Thyroid gland (tissue), 4 donors: ENCODE results near the gene C1GALT1C1L. TPM values are rescaled to one million over a fixed set of nuclear protein-coding genes. Genes with fewer than 3 reads are reported as not detected.
A peak's percentile ranks its signal among the peaks of the same experiment; 100 is the strongest.
"Not testable (repeated sequence)": the region's sequence is repeated elsewhere in the genome, so short reads cannot be mapped to it uniquely, and the experiment has no call there.

Source experiments
- DNase-seq, 2 donors: peaks; one replicate each; pipeline ENCODE4 v3.0.0-alpha.2; 2019
- H3K27ac ChIP-seq, 3 donors: fragments of 200-600 bp; sonication (generic); 1 replicate in 2 of 3; 2 replicates in 1 of 3; pipeline ENCODE4 v1.5.1; 2016 to 2019; ENCODE audit warnings: mild to moderate bottlenecking in 1 of 3, moderate library complexity in 1 of 3
- H3K27me3 ChIP-seq: fragments of 200-600 bp; sonication (generic); one replicate; pipeline ENCODE4 v1.5.1; 2019
- H3K36me3 ChIP-seq, 2 donors: fragments of 200-600 bp; sonication (generic); one replicate each; pipeline ENCODE4 v1.5.1; 2016 to 2019
- H3K4me1 ChIP-seq, 2 donors: fragments of 200-600 bp; sonication (generic); one replicate each; pipeline ENCODE4 v1.5.1; 2017 to 2019
- H3K4me3 ChIP-seq, 3 donors: fragments of 200-600 bp; sonication (generic); replicated peaks in 1 of 3; 1 replicate in 2 of 3; 2 replicates in 1 of 3; pipeline ENCODE4 v1.5.1; 2016; ENCODE audit warnings: mild to moderate bottlenecking in 1 of 3
- H3K9me3 ChIP-seq: fragments of 200-600 bp; sonication (generic); one replicate; pipeline ENCODE4 v1.5.1; 2017
- CTCF ChIP-seq, 6 experiments: fragments of 200-600 bp in 3 of 6; fragments of 450-650 bp in 3 of 6; sonication (generic) in 3 of 6; IDR thresholded peaks; one replicate each; pipeline ENCODE4 v1.5.1; 2016 to 2019; ENCODE audit warnings: antibody characterized with exemption in 6 of 6, mild to moderate bottlenecking in 2 of 6, inconsistent platforms in 1 of 6, moderate library complexity in 1 of 6
- POLR2A ChIP-seq, 2 donors: fragments of 450-650 bp; IDR thresholded peaks; one replicate each; pipeline ENCODE4 v1.6.1; 2017; ENCODE audit warnings: antibody characterized with exemption in 2 of 2, mild to moderate bottlenecking in 2 of 2, moderate library complexity in 1 of 2
- WGBS, 2 donors: methylation state at CpG; one replicate each; pipeline ENCODE4 v1.1.5; 2017; 5-methylcytosine and 5-hydroxymethylcytosine counted together
- intact Hi-C: fragments of 100-400 bp; cut with DNase I; formaldehyde crosslinking; loops from one replicate; pipeline ENCODE4 v1.15.1; 2023
- total RNA-seq, 4 donors: library from RNA; depleted of rRNA; stranded (reverse); fragments of >200 nt; gene quantifications; one replicate each; pipeline ENCODE4 v1.2.3, GENCODE V29; 2016

C1GALT1C1L gene
- total RNA-seq, 4 donors from 2014 or later, result 0.68 to 1.8 (median 1.1) TPM; not detected in 1

- intact Hi-C loops, result no loop called here
- H3K27ac ChIP-seq, result no peak overlapping the region
- no peak overlapping the region for H3K4me3 ChIP-seq
- TF ChIP-seq CTCF (IDR thresholded peaks at IDR 0.05) (no peak), POLR2A (IDR thresholded peaks at IDR 0.05) (no peak)
- DNase-seq, result no peak
- 89 to 93% methylated on average over 5 of the region's 5 CpGs for WGBS, 2 donors
- H3K27me3 ChIP-seq, result no peaks in the 10 kb centered on the region
- peaks cover 0 to 8% of the 10 kb centered on the region in 2 donors for H3K4me1 ChIP-seq
- H3K36me3 ChIP-seq, result no peaks in the 10 kb centered on the region
- H3K9me3 ChIP-seq, result no peaks in the 10 kb centered on the region
Measured at GRCh38 chr2:43692428-43692994, 16.3 kb upstream of the C1GALT1C1L start.

DNA sequence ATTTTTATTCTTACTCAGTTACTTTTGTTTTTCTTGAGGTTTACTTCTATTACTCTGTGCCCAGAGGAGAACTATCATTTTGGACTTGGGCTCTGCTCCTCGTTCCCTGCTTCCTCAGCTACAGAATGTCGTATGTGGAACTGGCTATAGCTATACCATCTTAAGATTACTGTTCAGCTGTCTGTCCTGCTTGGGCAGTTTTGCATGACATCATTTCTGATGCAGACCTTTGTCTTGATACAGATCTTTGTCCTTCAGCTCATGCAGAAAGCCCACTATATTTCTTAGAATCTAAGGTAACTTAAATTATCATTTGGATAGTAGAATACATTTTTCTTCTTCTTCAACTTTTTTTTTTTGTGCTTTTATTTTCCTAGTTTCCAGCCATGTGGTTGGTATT, 13.8 kb upstream of the C1GALT1C1L start:
- Histone ChIP-seq H3K36me3 (no peaks in the 10 kb centered on the region), H3K4me3 (no peak overlapping the region), H3K27me3 (no peaks in the 10 kb centered on the region), H3K4me1 (peaks cover 0 to 8% of the 10 kb centered on the region in 2 donors), H3K27ac (no peak overlapping the region), H3K9me3 (no peaks in the 10 kb centered on the region)
- TF ChIP-seq POLR2A (IDR thresholded peaks at IDR 0.05), result no peak
- no peak for TF ChIP-seq CTCF (IDR thresholded peaks at IDR 0.05)
- WGBS, 2 donors, result 66 to 73% methylated on average over 2 of the region's 2 CpGs
- DNase-seq, result no peak
- intact Hi-C loops, result no loop called here

DNA sequence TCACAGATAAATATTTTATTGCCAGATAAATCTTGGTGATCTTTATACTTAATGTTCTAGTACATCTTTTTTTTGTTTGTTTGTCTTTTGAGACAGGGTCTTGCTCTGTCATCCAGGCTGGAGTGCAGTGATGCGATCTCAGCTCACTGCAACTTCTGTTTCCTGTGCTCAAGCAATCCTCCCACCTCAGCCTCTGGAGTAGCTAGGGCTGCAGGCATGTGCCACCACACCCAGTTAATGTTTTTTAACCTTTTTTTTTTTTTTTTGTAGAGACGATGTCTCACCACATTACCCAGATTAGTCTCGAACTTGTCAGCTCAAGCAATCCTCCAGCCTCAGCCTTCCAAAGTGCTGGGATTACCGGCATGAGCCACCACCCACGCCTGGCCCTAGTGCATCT, 9.1 kb upstream of the C1GALT1C1L start:
- H3K9me3 ChIP-seq, result no peaks in the 10 kb centered on the region
- H3K27ac ChIP-seq, result no peak overlapping the region
- TF ChIP-seq CTCF (IDR thresholded peaks at IDR 0.05) (no peak), POLR2A (IDR thresholded peaks at IDR 0.05) (no peak)
- intact Hi-C loops, result no loop called here
- no peaks in the 10 kb centered on the region for H3K27me3 ChIP-seq
- WGBS, 2 donors, result 73 to 82% methylated on average over 5 of the region's 5 CpGs
- H3K4me3 ChIP-seq, result no peak overlapping the region
- no peaks in the 10 kb centered on the region for H3K36me3 ChIP-seq
- H3K4me1 ChIP-seq, result peaks cover 0 to 8% of the 10 kb centered on the region in 2 donors
- DNase-seq, result no peak

DNA sequence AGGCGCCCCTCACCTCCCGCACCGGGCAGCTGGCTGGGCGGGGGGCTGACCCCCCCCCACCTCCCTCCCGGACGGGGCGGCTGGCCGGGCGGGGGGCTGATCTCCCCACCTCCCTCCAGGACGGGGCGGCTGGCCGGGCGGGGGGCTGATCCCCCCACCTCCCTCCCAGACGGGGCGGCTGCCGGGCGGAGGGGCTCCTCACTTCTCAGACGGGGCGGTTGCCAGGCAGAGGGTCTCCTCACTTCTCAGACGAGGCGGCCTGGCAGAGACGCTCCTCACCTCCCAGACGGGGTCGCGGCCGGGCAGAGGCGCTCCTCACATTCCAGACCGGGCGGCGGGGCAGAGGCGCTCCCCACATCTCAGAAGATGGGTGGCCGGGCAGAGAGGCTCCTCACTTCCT, 1.6 kb upstream of the C1GALT1C1L start:
- H3K4me3 ChIP-seq, DNase-seq, intact Hi-C loops, H3K27ac ChIP-seq, H3K9me3 ChIP-seq, H3K27me3 ChIP-seq, H3K4me1 ChIP-seq, H3K36me3 ChIP-seq: not testable (repeated sequence)
- 93% methylated on average over 3 of the region's 32 CpGs; no CpG with 5 or more reads in 1 of the 2 donors for WGBS, 2 donors

GRCh38 chr2:43675646-43676321, 445 bp downstream of the C1GALT1C1L start:
- Histone ChIP-seq H3K27me3 (no peaks in the 10 kb centered on the region), H3K9me3 (no peaks in the 10 kb centered on the region), H3K27ac (no peak overlapping the region), H3K4me1 (no peaks in the 10 kb centered on the region), H3K4me3 (peak overlapping the region; percentile 13 to 29 (median 19)), H3K36me3 (no peaks in the 10 kb centered on the region)
- TF ChIP-seq POLR2A (IDR thresholded peaks at IDR 0.05) (no peak), CTCF (IDR thresholded peaks at IDR 0.05) (no peak)
- 52 to 64% methylated on average over 14 of the region's 14 CpGs for WGBS, 2 donors
- no peak for DNase-seq
- intact Hi-C loops, result no loop called here
